ENCODE data around the gene TMIGD1. TPM values are rescaled to one million over a fixed set of nuclear protein-coding genes. Genes with fewer than 3 reads are reported as not detected.

Gene TMIGD1
- polyA plus RNA-seq, 1 donor (not counting 4 experiments of a cell fraction or from before 2014, with no cell fraction given), result not detected

DNA sequence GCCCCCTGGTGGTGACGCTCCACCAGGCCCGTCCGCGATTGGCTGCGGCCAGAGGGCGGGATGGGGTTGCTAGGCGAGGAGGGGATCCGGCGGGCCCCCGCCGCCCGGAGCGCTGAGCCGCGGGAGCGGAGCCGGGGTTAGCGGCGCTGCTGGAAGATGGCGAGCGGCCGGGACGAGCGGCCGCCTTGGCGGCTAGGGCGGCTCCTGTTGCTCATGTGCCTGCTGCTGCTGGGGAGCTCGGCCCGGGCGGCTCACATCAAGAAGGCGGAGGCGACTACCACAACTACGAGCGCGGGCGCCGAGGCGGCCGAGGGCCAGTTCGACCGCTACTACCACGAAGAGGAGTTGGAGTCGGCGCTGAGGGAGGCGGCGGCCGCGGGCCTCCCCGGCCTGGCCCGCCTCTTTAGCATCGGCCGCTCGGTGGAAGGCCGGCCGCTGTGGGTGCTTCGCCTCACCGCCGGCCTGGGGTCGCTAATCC is 45.0 kb upstream of the TMIGD1 start, which contains the start of gene CPD:
Gene CPD (plus strand): TSS at position 103 of the 478 bp plus-strand sequence. CDS start 54 bp downstream, at position 157.
- dilution Hi-C loops (cut with MboI; ENCODE audit: extremely low pct_ligation_motif_present, low sequenced_read_pairs), result no loop called here
- Histone ChIP-seq H3K4me3 (ENCODE audit: control insufficient read depth in 2 of 3, extremely low read depth in 1 of 3, insufficient read depth in 2 of 3, low read depth in 1 of 3, low read length in 3 of 3) (peak within 1 kb of the TSS; percentile 66 to 82 (median 79)), H4K20me1 (ENCODE audit: control insufficient read depth, extremely low read depth, insufficient read depth, low read length) (no peaks in the 10 kb centered on the region), H2AFZ (ENCODE audit: control insufficient read depth, low read length) (peak within 1 kb of the TSS; percentile 97), H3K79me2 (ENCODE audit: control insufficient read depth, insufficient read depth, low read length) (peaks cover 3% of the 10 kb centered on the region), H3K9ac (ENCODE audit: control insufficient read depth, extremely low read depth, insufficient read depth, low read length) (peak within 1 kb of the TSS; percentile 74), H3K27ac (ENCODE audit: control insufficient read depth, insufficient read depth, low read length) (peak within 1 kb of the TSS; percentile 44), H3K9me1 (ENCODE audit: control insufficient read depth, extremely low read depth, insufficient read depth, low read length) (no peaks in the 10 kb centered on the region), H3K4me2 (ENCODE audit: control insufficient read depth, extremely low read depth, insufficient read depth, low read depth, low read length) (peak within 1 kb of the TSS; percentile 99), H3K36me3 (ENCODE audit: control insufficient read depth in 2 of 2, extremely low read depth in 1 of 2, insufficient read depth in 2 of 2, low read length in 2 of 2) (no peaks in the 10 kb centered on the region), H3K9me3 (ENCODE audit: control insufficient read depth, low read depth, low read length) (no peaks in the 10 kb centered on the region), H3K4me1 (ENCODE audit: control insufficient read depth, extremely low read depth, insufficient read depth, low read length) (peaks cover 24% of the 10 kb centered on the region), H3K27me3 (ENCODE audit: control insufficient read depth, extremely low read depth, insufficient read depth, low read length) (no peaks in the 10 kb centered on the region)
- no peak for FAIRE-seq
- TF ChIP-seq CTCF (optimal IDR thresholded peaks at IDR 0.05 in 1 of 3, IDR thresholded peaks at IDR 0.05 in 1 of 3, conservative IDR thresholded peaks at IDR 0.05 in 1 of 3; ENCODE audit: extremely low read depth in 1 of 3, insufficient read depth in 2 of 3, low read length in 3 of 3) (no peak), EZH2 (IDR thresholded peaks at IDR 0.05; ENCODE audit: low read length) (no peak)
- peak; percentile 55 for DNase-seq (ENCODE audit: low read depth, low spot score)

GRCh38 chr17:30378241-30378824 is 44.5 kb upstream of the TMIGD1 start:
- peak overlapping the region; percentile 66 to 82 (median 79) for H3K4me3 ChIP-seq (ENCODE audit: control insufficient read depth in 2 of 3, extremely low read depth in 1 of 3, insufficient read depth in 2 of 3, low read depth in 1 of 3, low read length in 3 of 3)
- H2AFZ ChIP-seq (ENCODE audit: control insufficient read depth, low read length), result peak overlapping the region; percentile 97
- H3K9me3 ChIP-seq (ENCODE audit: control insufficient read depth, low read depth, low read length), result no peaks in the 10 kb centered on the region
- no peaks in the 10 kb centered on the region for H3K9me1 ChIP-seq (ENCODE audit: control insufficient read depth, extremely low read depth, insufficient read depth, low read length)
- H3K4me1 ChIP-seq (ENCODE audit: control insufficient read depth, extremely low read depth, insufficient read depth, low read length), result peaks cover 25% of the 10 kb centered on the region
- FAIRE-seq (peak; percentile 43), DNase-seq (ENCODE audit: low read depth, low spot score) (no peak)
- no peaks in the 10 kb centered on the region for H3K27me3 ChIP-seq (ENCODE audit: control insufficient read depth, extremely low read depth, insufficient read depth, low read length)
- TF ChIP-seq CTCF (optimal IDR thresholded peaks at IDR 0.05 in 1 of 3, IDR thresholded peaks at IDR 0.05 in 1 of 3, conservative IDR thresholded peaks at IDR 0.05 in 1 of 3; ENCODE audit: extremely low read depth in 1 of 3, insufficient read depth in 2 of 3, low read length in 3 of 3) (no peak), EZH2 (IDR thresholded peaks at IDR 0.05; ENCODE audit: low read length) (no peak)
- no peaks in the 10 kb centered on the region for H3K36me3 ChIP-seq (ENCODE audit: control insufficient read depth in 2 of 2, extremely low read depth in 1 of 2, insufficient read depth in 2 of 2, low read length in 2 of 2)
- peak overlapping the region; percentile 43 for H3K27ac ChIP-seq (ENCODE audit: control insufficient read depth, insufficient read depth, low read length)
- H3K4me2 ChIP-seq (ENCODE audit: control insufficient read depth, extremely low read depth, insufficient read depth, low read depth, low read length), result peak overlapping the region; percentile 96
- peak overlapping the region; percentile 74 for H3K9ac ChIP-seq (ENCODE audit: control insufficient read depth, extremely low read depth, insufficient read depth, low read length)
- dilution Hi-C loops (cut with MboI; ENCODE audit: extremely low pct_ligation_motif_present, low sequenced_read_pairs), result no loop called here
- peaks cover 3% of the 10 kb centered on the region for H3K79me2 ChIP-seq (ENCODE audit: control insufficient read depth, insufficient read depth, low read length)
- H4K20me1 ChIP-seq (ENCODE audit: control insufficient read depth, extremely low read depth, insufficient read depth, low read length), result no peaks in the 10 kb centered on the region

Data from keratinocyte (primary cell).